Breast epithelium (tissue), 4 donors: ENCODE data around the gene ATP1A2. TPM values are rescaled to one million over a fixed set of nuclear protein-coding genes. Genes with fewer than 3 reads are reported as not detected.
A peak's percentile ranks its signal among the peaks of the same experiment; 100 is the strongest.

Experiments
- DNase-seq, 2 donors: peaks; one replicate each; pipeline ENCODE4 v3.0.0-alpha.2; 2019; ENCODE audit warnings: low spot score in 2 of 2
- H3K27ac ChIP-seq, 2 donors: fragments of 200-600 bp; sonication (generic) in 1 of 2; one replicate each; pipeline ENCODE4 v1.5.1; 2016 to 2019; ENCODE audit warnings: mild to moderate bottlenecking in 1 of 2
- H3K27me3 ChIP-seq, 2 donors: fragments of 200-600 bp; sonication (generic) in 1 of 2; one replicate each; pipeline versions ENCODE4 v1.5.1 to v1.6.0; 2017 to 2019; ENCODE audit warnings: control low read depth in 1 of 2, mild to moderate bottlenecking in 1 of 2
- H3K36me3 ChIP-seq: fragments of 200-600 bp; one replicate; pipeline ENCODE4 v1.5.1; 2019
- H3K4me1 ChIP-seq, 2 donors: fragments of 200-600 bp; sonication (generic); one replicate each; pipeline ENCODE4 v1.5.1; 2016 to 2019; ENCODE audit warnings: control low read depth in 1 of 2
- H3K4me3 ChIP-seq, 3 donors: fragments of 200-600 bp; sonication (generic); 1 replicate in 2 of 3; 2 replicates in 1 of 3; pipeline ENCODE4 v1.5.1; 2016 to 2019; ENCODE audit warnings: mild to moderate bottlenecking in 3 of 3, moderate library complexity in 2 of 3
- H3K9me3 ChIP-seq, 2 donors: fragments of 200-600 bp; sonication (generic) in 1 of 2; one replicate each; pipeline ENCODE4 v1.5.1; 2016 to 2019; ENCODE audit warnings: control low read depth in 1 of 2
- CTCF ChIP-seq, 3 donors: fragments of 450-650 bp; IDR thresholded peaks; one replicate each; pipeline ENCODE4 v1.5.1; 2016 to 2017; ENCODE audit warnings: antibody characterized with exemption in 3 of 3, mild to moderate bottlenecking in 3 of 3, moderate library complexity in 3 of 3
- POLR2A ChIP-seq: fragments of 450-650 bp; IDR thresholded peaks from one replicate; pipeline ENCODE4 v1.6.1; 2016; ENCODE audit warnings: antibody characterized with exemption, mild to moderate bottlenecking, moderate library complexity
- POLR2AphosphoS5 ChIP-seq, 3 donors: sonication (generic); formaldehyde crosslinking; IDR thresholded peaks; one replicate each; pipeline ENCODE4 v1.6.1; 2017; ENCODE audit warnings: antibody characterized with exemption in 3 of 3
- intact Hi-C: fragments of 100-400 bp; cut with DNase I; formaldehyde crosslinking; loops from one replicate; pipeline ENCODE4 v1.15.1; 2023; ENCODE audit warnings: low total_unique reads
- total RNA-seq, 3 donors: library from RNA; depleted of rRNA; stranded (reverse); fragments of >200 nt; gene quantifications; one replicate each; pipeline ENCODE4 v1.1.0, GENCODE V29; 2016

The ATP1A2 gene
- total RNA-seq, 3 donors from 2014 or later: 3.9 to 229 (median 6.4) TPM

- Histone ChIP-seq H3K27me3 (no peaks in the 10 kb centered on the region), H3K9me3 (no peaks in the 10 kb centered on the region), H3K4me1 (no peaks in the 10 kb centered on the region), H3K36me3 (no peaks in the 10 kb centered on the region), H3K4me3 (no peak overlapping the region), H3K27ac (no peak overlapping the region)
- TF ChIP-seq POLR2A: no peak
- TF ChIP-seq CTCF (IDR thresholded peaks at IDR 0.05): no peak
- TF ChIP-seq POLR2AphosphoS5 (IDR thresholded peaks at IDR 0.05): no peak
- DNase-seq: no peak
- intact Hi-C loops: no loop called here
Observed at GRCh38 chr1:160166166-160166868, 50.8 kb downstream of the ATP1A2 start.

GRCh38 chr1:160167056-160167455 is 51.5 kb downstream of the ATP1A2 start:
- H3K4me1 ChIP-seq: no peaks in the 10 kb centered on the region
- no peaks in the 10 kb centered on the region for H3K36me3 ChIP-seq
- H3K27me3 ChIP-seq: no peaks in the 10 kb centered on the region
- peak in 1 of 2 donors; percentile 43 for DNase-seq
- TF ChIP-seq POLR2AphosphoS5 (IDR thresholded peaks at IDR 0.05) (no peak), CTCF (IDR thresholded peaks at IDR 0.05) (no peak), POLR2A (no peak)
- intact Hi-C loops: loop anchor here (1.0 kb wide), 1 partner anchor 31 kb away; no protein-coding TSS in a partner anchor
- H3K27ac ChIP-seq: no peak overlapping the region
- H3K9me3 ChIP-seq: no peaks in the 10 kb centered on the region
- H3K4me3 ChIP-seq: no peak overlapping the region

GRCh38 chr1:160167580-160167979 is 52.0 kb downstream of the ATP1A2 start:
- Histone ChIP-seq H3K27me3 (no peaks in the 10 kb centered on the region), H3K27ac (no peak overlapping the region), H3K4me1 (no peaks in the 10 kb centered on the region), H3K36me3 (no peaks in the 10 kb centered on the region), H3K4me3 (no peak overlapping the region), H3K9me3 (no peaks in the 10 kb centered on the region)
- DNase-seq: no peak
- TF ChIP-seq POLR2A: no peak
- TF ChIP-seq POLR2AphosphoS5 (IDR thresholded peaks at IDR 0.05): no peak
- no peak for TF ChIP-seq CTCF (IDR thresholded peaks at IDR 0.05)
- intact Hi-C loops: loop anchor here (1.0 kb wide), 1 partner anchor 31 kb away; no protein-coding TSS in a partner anchor

DNA sequence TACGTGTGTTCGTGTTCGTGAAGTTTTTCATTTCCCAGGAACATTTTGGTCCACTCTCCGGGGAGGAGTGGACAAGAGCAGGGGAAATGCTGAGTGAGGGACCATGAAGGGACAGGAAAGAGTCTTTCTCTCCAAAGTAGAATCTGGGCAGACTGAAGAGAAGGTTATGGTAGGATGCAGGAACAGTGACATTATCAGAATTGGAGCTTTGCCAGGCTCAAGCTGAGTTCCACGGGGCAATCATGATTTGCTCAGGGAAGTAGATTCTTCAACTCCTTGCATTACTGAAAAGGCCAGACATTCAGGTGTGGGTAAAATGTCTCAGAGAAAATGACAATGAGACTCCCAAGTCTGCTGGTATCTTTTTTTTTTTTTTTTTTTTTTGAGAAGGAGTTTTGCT is 52.5 kb downstream of the ATP1A2 start:
- intact Hi-C loops: no loop called here
- H3K4me1 ChIP-seq: no peaks in the 10 kb centered on the region

More for the DNA sequence above, 52.5 kb downstream of the ATP1A2 start:
- H3K36me3 ChIP-seq: no peaks in the 10 kb centered on the region
- TF ChIP-seq POLR2A: no peak
- no peak for TF ChIP-seq CTCF (IDR thresholded peaks at IDR 0.05)
- TF ChIP-seq POLR2AphosphoS5 (IDR thresholded peaks at IDR 0.05): no peak
- no peak overlapping the region for H3K4me3 ChIP-seq
- DNase-seq: no peak
- H3K9me3 ChIP-seq: no peaks in the 10 kb centered on the region
- no peaks in the 10 kb centered on the region for H3K27me3 ChIP-seq
- H3K27ac ChIP-seq: no peak overlapping the region
